Coronary artery (tissue), 2 donors: ENCODE measurements around the gene DNER.
"Not testable (repeated sequence)": the region's sequence is repeated elsewhere in the genome, so short reads cannot be mapped to it uniquely, and the experiment has no call there.

ENCODE experiments used
- DNase-seq: peaks from one replicate; pipeline ENCODE4 v3.0.0-alpha.2; 2017; ENCODE audit warnings: low spot score
- H3K27ac ChIP-seq, 2 donors: fragments of 200-600 bp; sonication (generic); one replicate each; pipeline ENCODE4 v1.5.1; 2016 to 2019
- H3K4me3 ChIP-seq: fragments of 200-600 bp; sonication (generic); 2 replicates; pipeline ENCODE4 v1.5.1; 2016; ENCODE audit warnings: mild to moderate bottlenecking, moderate library complexity
- CTCF ChIP-seq: fragments of 200-600 bp; sonication (generic); IDR thresholded peaks from one replicate; pipeline ENCODE4 v1.5.1; 2019; ENCODE audit warnings: antibody characterized with exemption

The DNER gene

GRCh38 chr2:229511524-229511923 is 202.8 kb downstream of the DNER start:
- no peak overlapping the region for H3K27ac ChIP-seq
- H3K4me3 ChIP-seq, result no peak overlapping the region
- DNase-seq, result no peak
- no peak for TF ChIP-seq CTCF

DNA sequence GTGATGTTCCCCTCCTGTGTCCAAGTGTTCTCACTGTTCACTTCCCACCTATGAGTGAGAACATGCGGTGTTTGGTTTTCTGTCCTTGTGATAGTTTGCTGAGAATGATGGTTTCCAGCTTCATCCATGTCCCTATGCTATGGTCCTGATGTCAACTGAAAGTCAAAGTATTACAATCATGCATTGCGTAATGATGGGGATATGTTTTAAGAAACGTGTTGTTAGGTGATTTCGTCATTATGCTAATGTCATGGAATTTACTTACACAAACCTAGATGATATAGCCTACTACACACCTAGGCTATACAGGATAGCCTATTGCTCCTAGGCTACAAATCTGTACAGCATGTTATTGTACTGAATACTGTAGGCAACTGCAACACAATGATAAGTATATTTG is 207.7 kb downstream of the DNER start:
- DNase-seq, H3K27ac ChIP-seq, H3K4me3 ChIP-seq: not testable (repeated sequence)

DNA sequence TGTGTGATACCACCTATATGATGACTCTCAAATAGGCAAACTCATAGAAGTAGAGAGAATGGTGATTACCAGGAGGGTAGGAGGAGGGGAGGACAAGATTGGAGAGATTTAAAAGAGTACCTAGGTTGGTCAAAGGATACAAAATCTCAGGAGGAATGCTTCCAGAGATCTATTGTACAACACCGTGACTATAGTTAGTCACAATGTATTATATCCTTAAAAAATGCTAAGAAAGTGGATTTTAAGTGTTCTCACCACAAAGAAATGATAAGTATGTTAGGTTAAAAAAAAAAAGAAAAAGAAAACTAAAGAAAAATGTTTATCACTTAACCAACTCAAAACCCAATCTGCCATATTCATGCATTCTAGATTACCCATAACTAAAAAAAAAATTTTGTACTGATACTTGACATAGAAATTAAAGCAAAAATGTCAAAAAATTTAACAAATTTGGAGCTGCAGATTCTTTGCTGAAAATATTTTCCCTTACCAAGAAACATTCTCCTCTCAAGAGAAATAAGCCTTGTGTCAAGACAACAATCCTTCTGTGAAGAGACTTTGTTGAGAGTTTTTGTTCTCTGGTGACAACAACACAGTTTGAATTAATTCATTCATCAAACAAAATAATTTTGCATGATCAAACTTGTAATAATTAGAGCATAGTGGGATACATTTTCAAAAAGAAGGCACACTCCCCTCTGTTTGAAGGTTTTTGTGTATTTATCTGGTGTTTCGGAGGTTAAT is 213.1 kb downstream of the DNER start:
- TF ChIP-seq CTCF, result no peak

DNA sequence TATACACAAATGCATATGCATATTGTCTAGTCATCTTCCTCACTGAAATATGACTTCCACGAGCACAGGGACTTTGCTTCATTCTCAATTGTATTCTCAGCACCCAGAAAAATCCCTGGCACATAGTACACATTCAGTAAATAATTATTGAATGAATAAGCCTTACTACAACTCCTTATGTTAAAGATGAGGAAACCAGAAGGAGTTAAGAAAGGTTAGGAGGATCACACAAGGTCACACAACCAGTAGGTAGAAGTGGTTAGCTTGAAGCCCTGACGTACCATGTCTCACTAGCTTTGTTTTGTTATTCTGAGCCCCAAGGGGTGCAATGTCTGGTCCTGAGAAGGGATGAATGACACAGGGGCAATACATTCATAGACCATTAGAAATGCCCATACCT is 222.3 kb downstream of the DNER start:
- H3K27ac ChIP-seq, result no peak overlapping the region
- H3K4me3 ChIP-seq, result no peak overlapping the region
- DNase-seq, result no peak
- TF ChIP-seq CTCF, result no peak

More for the DNA sequence above, 213.1 kb downstream of the DNER start:
- H3K4me3 ChIP-seq, result no peak overlapping the region
- no peak overlapping the region for H3K27ac ChIP-seq
- DNase-seq, result no peak

DNA sequence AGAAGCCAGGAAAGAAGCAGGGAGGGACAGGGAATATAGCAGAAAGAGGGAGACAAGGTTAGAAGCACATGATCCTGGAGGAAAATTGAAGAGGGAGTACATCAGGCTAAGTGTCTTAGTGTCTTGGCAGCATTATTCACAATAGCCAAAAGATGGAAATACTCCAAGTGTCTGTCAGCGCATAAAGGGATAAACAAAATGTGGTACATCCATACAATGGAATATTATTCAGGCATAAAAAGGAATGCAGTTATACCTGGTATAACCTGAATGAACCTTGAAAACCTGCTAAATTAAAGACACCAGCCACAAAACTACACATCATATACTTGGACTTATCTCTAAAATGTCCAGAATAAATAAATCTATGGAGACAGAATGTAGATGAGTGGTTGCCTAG is 224.2 kb downstream of the DNER start:
- DNase-seq, result no peak
- H3K4me3 ChIP-seq, result no peak overlapping the region
- TF ChIP-seq CTCF, result no peak

GRCh38 chr2:229489016-229489415 is 225.3 kb downstream of the DNER start:
- H3K27ac ChIP-seq, result no peak overlapping the region
- H3K4me3 ChIP-seq, result no peak overlapping the region
- no peak for DNase-seq
- no peak for TF ChIP-seq CTCF

More for the DNA sequence above, 224.2 kb downstream of the DNER start:
- no peak overlapping the region for H3K27ac ChIP-seq

DNA sequence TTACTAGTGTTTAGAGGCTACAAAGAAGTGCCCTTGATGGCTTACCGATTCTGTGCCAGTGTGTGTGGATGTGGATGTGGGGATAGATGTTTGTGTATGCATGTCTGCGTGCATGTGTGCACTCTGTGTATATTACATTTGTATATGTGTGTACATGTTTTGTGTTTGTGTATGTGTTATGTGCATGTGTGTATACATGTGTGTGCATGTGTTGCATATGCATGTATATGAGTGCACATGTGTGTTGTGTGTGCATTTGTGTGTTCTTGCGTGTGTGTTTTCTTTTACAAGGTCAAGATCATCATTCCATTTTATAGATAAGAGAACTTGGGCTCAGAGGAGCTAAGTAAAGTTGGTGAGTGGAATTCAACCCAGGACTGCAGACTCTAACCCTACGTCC is 226.1 kb downstream of the DNER start:
- Histone ChIP-seq H3K4me3 (no peak overlapping the region), H3K27ac (no peak overlapping the region)
- no peak for TF ChIP-seq CTCF
- no peak for DNase-seq
